ENCODE measurements around the gene ALPL. TPM values are rescaled to one million over a fixed set of nuclear protein-coding genes. Genes with fewer than 3 reads are reported as not detected.

The ALPL gene
- total and polyA plus RNA-seq, 9 of the 15 experiments (the other 6 are each of a cell fraction or from before 2014, with no cell fraction given), result 0.04 to 0.38 (median 0.18) TPM; not detected in 4

GRCh38 chr1:21572221-21572620, 63.0 kb downstream of the ALPL start:
- WGBS (ENCODE audit: insufficient coverage, low coverage, missing lambda C conversion rate), result 21% methylated on average over 6 of the region's 6 CpGs
- intact Hi-C loops (cut with micrococcal nuclease), result loop anchor here (10.0 kb wide), 1 partner anchor 197 kb away; no protein-coding TSS in a partner anchor

More at GRCh38 chr1:21572221-21572620, 63.0 kb downstream of the ALPL start:
- TF ChIP-seq TAF9B (IDR thresholded peaks at IDR 0.05; ENCODE audit: partially characterized antibody) (no peak), EP300 (IDR thresholded peaks at IDR 0.05; ENCODE audit: low read length) (no peak), ZBTB8A (IDR thresholded peaks at IDR 0.05; ENCODE audit: partially characterized antibody) (no peak), ZNF75A (CRISPR knock-in tag; IDR thresholded peaks at IDR 0.05) (no peak), TRIM25 (IDR thresholded peaks at IDR 0.05; ENCODE audit: borderline replicate concordance) (no peak), ZFX (CRISPR knock-in tag; IDR thresholded peaks at IDR 0.05) (0 out of 2 replicates have a peak, but pooled peaks have one; percentile 12), FOXM1 (IDR thresholded peaks at IDR 0.05; ENCODE audit: low read depth) (no peak), FOXM1 (CRISPR knock-in tag; IDR thresholded peaks at IDR 0.05; ENCODE audit: low read depth) (no peak)
- H3K27me3 ChIP-seq (ENCODE audit: control insufficient read depth in 2 of 2, insufficient read depth in 2 of 2, low read length in 2 of 2), result peaks cover 0 to 13% of the 10 kb centered on the region in 2 experiments; a peak in 1 of 5 replicates
- FAIRE-seq, result no peak
- in situ Hi-C loops (cut with MboI), result no loop called here
- POLR2A ChIA-PET, result no interaction called here
- ATAC-seq, result no peak
- H4K20me1 ChIP-seq (replicated peaks; ENCODE audit: control insufficient read depth, insufficient read depth, low read length), result peaks cover 4% of the 10 kb centered on the region; the same call in 1 of the 2 replicates
- BruUV-seq (replicated peaks), result no TSS peak
- no peaks in the 10 kb centered on the region for H3K36me3 ChIP-seq (ENCODE audit: control insufficient read depth, insufficient read depth, low read length)
- no peak overlapping the region for H3K4me3 ChIP-seq
- peaks cover 4 to 27% of the 10 kb centered on the region in 2 experiments; a peak in 4 of 5 replicates for H3K4me1 ChIP-seq (replicated peaks in 1 of 2; ENCODE audit: control insufficient read depth in 2 of 2, insufficient read depth in 2 of 2, low read length in 2 of 2)
- H3K4me2 ChIP-seq (ENCODE audit: insufficient read depth, low read length), result no peak overlapping the region
- H2AFZ ChIP-seq (ENCODE audit: low read depth, low read length), result no peak overlapping the region
- no peak overlapping the region for H3K27ac ChIP-seq (ENCODE audit: extremely low read depth, low read depth, low read length)
- DNase-seq (ENCODE audit: extremely low read depth in 1 of 4, low spot score in 3 of 4), result no peak
- no peaks in the 10 kb centered on the region for H3K9me1 ChIP-seq (ENCODE audit: control insufficient read depth, insufficient read depth, low read length)
- H3K9me3 ChIP-seq (replicated peaks; ENCODE audit: control insufficient read depth, insufficient read depth, low read depth, low read length), result no peaks in the 10 kb centered on the region
- H3K9ac ChIP-seq (ENCODE audit: insufficient read depth in 1 of 2, low read depth in 2 of 2, low read length in 2 of 2), result no peak overlapping the region
- CTCF ChIA-PET (ENCODE audit: low intra/inter-chr PET ratio), result interaction anchor here (3.5 kb wide), 1 partner anchor 202 kb away, joined by 27 read pairs; no protein-coding TSS in a partner anchor
- no peaks in the 10 kb centered on the region for H3K79me2 ChIP-seq (ENCODE audit: control insufficient read depth, insufficient read depth, low read length)
